ENCODE results near the gene CUX1.

DNA sequence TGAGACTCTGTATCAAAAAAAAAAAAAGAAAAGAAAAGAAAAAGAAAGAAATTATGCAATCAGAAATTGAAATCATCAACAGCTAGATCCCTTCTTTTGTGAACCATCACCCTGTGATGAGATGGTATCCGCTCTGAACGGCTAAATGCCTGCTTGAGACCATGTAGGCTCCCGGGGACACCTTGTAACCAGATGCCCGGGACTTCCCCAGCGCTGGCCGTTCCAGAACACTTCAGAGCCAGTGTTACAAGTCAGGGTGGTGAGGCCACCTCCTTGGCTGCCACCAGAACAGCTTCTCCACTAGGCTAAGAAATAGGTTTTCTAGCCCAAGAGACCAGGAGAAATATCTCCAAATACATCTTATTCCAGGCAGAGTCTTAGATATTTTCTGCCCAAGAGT lies 349.8 kb downstream of the CUX1 start:
- no peak for TF ChIP-seq POLR2A (IDR thresholded peaks at IDR 0.05)
- TF ChIP-seq, protein P1, sequence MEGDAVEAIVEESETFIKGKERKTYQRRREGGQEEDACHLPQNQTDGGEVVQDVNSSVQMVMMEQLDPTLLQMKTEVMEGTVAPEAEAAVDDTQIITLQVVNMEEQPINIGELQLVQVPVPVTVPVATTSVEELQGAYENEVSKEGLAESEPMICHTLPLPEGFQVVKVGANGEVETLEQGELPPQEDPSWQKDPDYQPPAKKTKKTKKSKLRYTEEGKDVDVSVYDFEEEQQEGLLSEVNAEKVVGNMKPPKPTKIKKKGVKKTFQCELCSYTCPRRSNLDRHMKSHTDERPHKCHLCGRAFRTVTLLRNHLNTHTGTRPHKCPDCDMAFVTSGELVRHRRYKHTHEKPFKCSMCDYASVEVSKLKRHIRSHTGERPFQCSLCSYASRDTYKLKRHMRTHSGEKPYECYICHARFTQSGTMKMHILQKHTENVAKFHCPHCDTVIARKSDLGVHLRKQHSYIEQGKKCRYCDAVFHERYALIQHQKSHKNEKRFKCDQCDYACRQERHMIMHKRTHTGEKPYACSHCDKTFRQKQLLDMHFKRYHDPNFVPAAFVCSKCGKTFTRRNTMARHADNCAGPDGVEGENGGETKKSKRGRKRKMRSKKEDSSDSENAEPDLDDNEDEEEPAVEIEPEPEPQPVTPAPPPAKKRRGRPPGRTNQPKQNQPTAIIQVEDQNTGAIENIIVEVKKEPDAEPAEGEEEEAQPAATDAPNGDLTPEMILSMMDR (IDR thresholded peaks at IDR 0.05), result no peak

All from body of pancreas (tissue), 4 donors.